HG03060 (cell line): ENCODE measurements around the gene GPHA2.
"Not testable (repeated sequence)": the region's sequence is repeated elsewhere in the genome, so short reads cannot be mapped to it uniquely, and the experiment has no call there.

Source experiments
- ATAC-seq: cut with Tn5 transposase; IDR thresholded peaks from one replicate; pipeline ENCODE4 v1.9.1; 2021; ENCODE audit warnings: low read depth, moderate number of reproducible peaks; ENCODE audit not compliant: unreplicated experiment

The GPHA2 gene, protein sequence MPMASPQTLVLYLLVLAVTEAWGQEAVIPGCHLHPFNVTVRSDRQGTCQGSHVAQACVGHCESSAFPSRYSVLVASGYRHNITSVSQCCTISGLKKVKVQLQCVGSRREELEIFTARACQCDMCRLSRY

DNA sequence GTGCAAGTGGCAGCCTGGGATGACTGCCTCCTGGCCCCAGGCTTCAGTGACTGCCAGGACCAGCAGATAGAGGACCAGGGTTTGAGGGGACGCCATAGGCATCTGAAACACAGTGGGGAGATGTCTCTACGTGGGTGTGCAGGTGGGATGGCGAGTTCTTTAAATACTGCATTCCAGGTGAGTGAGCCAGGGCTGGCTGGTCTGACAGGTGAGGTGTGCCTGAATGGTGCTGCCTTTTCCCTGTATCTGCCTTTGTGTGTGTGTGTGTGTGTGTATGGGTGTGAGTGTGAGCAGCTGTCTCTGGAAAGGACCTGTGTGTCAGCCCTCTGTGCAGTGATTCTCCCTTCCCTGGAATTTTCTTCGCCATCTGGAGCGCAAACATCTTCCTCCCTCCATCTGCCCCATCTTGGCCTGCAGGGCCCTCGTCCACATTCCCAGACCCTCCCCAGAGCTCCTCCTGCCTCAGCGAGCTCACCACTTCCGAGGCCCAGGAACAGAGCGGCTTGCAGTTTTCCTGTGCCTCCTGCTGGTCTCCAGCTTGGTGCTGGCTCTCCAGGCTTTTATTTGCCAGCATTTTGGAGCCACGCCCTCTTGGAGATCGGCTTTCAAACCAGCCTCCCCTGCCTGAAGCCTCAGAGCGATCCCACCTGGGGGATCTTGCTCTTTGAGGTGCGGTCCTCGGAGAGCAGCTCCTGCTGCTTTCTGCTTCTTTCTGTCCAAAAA lies at the start of gene GPHA2:
TSS of gene GPHA2 (minus strand) at position 535 of the 723 bp plus-strand sequence. CDS start at position 102, 433 bp downstream.
- ATAC-seq = no peak

DNA sequence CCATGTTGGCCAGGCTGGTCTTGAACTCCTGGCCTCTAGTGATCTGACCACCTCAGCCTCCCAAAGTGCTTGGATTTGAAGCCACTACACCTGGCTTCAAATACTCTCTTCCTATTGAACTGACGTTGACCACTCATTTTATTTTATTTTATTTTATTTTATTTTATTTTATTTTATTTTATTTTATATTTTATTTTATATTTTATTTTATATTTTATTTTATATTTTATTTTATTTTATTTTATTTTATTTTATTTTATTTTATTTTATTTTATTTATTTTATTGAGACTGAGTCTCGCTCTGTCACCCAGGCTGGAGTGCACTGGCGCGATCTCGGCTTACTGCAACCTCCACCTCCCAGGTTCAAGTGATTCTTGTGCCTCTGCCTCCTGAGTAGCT lies 47.6 kb upstream of the GPHA2 start:
- not testable (repeated sequence) for ATAC-seq

DNA sequence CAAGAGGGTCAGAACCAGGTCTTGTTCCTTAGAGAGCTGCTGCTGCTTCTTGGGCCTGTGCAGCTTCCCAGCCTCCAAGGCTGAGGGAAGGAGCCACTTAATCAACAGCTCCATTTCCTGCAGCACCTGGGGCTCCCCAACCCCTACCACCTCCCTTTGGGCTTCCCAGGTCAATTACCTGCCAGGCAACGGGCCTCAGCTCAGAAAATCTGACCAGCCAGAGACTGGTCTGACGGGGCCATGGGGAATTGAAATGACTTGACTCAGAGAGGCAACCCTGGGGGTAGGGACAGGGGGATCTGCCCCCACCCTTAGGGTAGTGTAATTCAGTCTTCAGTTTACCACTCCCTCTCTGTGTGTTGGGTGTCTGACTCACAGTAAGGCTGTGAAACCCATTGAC lies 41.0 kb upstream of the GPHA2 start:
- ATAC-seq = no peak

DNA sequence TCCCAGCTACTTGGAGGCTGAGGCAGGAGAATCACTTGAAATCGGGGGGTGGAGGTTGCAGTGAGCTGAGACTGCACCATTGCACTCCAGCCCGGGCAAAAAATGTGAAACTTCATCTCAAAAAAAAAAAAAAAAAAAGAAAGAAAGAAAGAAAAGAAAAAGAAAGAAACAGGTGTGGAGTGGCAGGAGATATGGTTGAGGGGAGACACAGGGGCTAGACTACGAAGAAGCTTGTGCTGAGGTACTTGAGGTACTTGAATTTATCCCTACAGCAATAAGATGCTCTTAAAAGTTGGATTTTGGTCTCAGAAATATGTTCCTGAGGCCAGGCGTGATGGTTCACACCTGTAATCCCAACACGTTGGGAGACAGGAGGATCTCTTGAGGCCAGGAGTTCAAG lies 38.4 kb upstream of the GPHA2 start:
- no peak for ATAC-seq

DNA sequence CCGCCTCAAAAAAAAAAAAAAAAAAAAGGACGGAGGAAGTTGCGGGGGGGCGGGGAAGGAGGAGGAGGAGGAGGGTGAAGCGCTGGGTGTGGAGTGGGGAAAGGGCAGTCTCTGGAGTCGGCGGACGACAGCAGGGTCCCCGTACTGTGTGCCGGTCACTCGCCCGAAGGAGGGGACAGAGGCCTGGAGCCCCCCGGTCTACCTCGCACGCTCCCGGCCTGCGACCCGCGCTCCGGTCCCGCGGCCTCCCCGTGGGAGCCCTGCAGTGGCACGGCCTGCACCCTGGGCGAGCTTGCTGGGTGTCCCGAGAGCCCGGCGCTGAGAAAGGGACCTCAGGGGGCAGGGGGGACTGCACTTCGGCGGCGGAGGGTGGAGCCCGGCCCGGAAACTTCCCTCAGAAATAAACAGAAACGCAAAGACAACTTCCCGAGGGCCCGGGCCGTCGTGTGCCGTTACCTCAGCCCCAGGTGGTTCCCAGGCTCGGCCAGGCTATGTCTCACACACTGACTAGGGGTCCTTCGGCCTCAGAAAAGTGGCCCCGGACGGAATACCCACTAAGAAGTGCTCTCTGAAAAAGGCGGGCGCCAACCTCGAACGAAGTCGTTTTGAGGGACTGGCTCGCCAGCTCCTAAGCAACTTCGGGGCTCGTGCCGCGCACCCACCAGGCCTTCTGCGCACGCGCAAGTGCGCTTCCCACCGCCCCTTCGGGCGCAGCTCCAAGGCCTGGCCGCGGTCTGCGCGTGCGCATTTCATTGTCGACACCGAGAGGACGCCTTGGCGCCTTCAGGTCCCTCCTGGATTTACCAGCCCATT lies 35.9 kb upstream of the GPHA2 start, which contains the start of gene MAJIN:
TSS of gene MAJIN (minus strand) at position 688 of the 813 bp plus-strand sequence. CDS start 12,703 bp downstream, outside the sequence.
- ATAC-seq = no peak

DNA sequence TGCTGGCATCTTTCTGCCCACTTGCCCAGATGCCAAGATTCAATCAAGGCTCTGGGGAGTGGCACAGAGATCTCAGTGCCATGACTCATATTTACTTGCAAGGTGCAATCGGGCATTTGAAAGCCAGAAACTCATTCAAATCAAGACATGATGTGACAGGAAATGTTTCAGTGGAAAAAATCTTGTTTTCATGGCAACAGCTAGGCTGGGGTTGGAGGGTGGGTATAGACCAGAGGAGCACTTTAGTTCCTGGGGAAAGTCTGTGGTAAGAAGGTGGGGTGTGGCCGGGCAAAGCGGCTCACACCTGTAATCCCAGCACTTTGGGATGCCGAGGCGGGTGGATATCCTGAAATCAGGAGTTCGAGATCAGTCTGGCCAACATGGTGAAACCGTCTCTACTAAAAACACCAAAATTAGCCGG lies 35.0 kb upstream of the GPHA2 start:
- no peak for ATAC-seq

DNA sequence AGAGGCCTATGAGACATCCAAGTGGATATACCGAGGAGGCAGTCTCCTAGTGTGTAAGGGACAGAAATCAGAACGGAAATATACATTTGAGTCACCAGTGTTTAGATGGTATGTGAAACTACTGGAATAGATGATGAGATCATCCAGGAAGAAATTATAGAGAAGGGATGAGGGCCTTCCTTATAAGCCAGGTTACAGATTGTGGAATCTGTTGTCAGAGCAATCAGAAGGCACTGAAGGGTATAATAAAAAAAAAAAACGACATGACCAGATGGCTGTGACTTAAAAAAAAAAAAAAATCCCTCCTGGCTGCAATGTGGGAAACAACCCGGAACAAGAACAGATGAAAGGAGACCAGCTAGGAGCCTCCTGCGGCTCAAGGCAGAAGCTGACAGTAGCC lies 33.5 kb upstream of the GPHA2 start:
- ATAC-seq = no peak

DNA sequence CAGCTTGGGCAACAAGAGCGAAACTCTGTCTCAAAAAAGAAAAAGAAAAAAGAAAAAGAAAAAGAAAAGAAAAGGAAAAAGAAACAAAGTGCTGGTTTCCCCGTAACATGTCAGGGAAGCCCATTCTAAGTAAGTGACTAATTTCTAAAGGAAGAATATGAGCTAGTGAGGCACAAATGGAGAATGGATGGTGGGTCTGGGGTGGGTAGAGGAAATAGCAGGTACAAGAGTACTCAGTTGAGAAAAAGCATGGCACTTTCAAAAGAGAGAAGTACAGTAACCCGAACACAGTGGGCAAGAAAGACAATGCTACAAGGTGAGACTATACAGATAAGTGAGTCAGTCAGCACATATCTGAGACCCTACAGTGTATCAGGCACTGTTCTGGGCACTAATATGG lies 31.7 kb upstream of the GPHA2 start:
- no peak for ATAC-seq

DNA sequence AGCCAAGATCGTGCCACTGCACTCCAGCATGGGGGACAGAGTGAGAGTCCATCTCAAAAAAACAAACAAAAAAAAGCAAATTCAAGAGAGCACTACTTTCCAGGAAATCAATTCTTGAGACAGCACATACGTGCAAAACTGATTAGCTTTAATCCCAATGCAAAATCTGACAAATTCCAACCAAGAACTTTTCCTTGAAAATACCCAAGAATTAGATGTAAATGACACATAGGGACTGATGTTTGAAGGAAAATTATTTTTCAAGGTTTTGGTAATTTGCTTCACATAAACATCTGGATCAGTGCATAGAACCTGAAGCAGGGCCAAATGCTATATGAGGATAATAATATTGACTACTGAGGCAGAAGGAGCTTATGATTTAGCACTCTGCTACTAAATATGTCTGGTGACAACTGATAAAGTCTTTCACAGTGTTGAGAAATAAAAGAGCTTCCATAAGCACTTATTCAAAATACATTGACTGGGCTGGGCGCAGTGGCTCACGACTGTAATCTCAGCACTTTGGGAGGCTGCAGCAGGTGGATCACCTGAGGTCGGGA lies 27.5 kb upstream of the GPHA2 start:
- ATAC-seq = no peak

DNA sequence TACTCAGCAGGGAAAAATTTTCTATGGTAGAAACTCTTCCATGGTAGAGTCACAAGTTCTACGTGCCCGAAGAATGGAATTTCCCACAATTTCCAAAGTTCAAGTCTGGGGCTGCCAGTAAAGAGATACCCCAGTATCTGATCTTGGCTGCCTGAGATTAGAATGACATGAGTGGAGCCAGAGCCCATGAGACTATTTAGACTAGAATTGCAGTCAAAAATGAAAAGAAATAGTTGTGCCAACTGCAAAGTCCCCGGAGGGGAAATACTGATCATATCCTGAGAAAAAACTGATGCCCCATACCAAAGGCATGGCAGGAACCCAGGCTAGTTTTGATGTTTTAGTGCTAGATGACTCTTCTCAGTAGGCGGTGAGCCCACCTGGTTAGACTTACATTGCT lies 25.0 kb upstream of the GPHA2 start:
- ATAC-seq = no peak

DNA sequence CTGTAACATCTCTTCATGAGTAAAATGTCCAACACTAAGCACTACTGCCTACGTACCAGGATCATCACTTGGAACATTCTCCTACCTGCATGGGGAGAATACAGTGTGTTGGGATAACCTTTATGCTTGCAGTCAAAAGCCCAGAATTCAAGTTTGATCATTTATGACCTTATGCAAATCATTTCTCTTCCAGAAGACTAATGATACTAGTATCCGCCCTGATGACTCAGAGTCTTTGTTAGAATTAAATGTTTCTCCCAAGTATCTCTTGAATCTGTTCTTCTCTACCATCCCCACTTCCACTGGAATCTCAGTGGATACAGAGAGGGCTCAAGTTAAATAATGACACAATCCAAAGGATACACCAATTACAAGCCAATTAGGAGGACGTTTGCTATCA lies 23.8 kb upstream of the GPHA2 start:
- ATAC-seq = no peak

DNA sequence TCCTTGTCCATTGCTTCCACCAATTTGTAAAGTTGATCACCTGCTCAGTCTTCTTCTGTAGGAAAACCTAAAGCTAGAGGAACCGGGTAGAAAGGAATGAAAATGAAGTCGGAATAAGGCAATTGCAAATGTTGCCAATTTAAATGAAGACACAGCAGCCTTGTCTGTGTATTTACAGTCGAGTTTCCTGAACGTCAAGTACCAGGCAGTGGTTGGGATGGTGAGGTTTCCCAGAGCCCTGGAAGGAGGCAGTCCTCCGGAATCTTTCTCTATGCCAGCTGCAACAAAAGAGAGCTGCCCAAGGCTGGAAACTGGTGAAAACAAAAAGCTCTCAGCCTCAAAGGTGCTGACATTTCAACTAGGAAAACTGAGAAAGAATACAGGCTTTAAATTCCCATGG lies 18.5 kb upstream of the GPHA2 start:
- ATAC-seq = no peak

DNA sequence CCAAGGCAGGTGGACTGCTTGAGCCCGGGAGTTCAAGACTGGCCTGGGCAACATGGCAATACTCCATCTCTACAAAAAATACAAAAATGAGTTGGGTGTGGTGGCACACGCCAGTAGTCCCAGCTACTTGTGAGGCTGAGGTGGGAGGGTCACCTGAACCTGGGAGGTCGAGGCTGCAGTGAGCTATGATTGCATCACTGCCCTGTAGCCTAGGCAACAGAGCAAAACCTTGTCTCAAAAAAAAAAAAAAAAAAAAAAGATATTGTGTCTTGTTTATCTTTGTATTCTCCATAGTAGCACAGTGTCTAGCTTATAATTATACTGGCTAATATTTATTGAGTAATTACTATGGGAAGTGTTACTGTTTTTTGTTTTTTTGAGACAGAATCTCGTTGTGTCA lies 15.8 kb upstream of the GPHA2 start:
- ATAC-seq = no peak

DNA sequence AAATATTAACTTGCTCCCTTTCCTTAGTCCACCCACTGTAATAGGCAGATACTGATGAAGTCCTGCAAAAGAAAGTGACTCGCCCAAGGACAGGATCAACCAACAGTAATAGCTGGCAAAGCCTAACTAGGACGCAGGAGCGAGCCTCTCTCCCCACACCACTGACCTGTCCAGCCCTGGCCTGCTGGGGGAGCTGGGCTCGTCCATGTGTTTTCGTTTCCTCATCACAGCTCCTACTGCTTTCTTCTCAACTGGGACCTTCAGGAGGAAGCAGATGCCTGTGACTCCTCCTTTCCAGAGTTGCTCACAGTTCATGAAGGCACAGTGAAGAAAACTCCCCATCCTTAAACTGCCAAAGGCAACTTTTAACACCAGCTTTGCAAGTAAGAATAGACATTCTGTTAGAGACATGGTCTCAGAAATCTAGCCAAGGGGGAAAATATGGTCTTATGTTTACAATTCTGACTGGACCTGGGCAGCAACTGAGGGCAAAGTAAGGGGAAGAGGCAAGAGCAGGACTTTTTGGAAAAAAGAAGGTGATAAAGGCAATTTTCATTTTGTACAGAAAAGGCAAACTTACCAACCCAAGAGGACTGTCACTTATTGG lies 11.6 kb upstream of the GPHA2 start:
- no peak for ATAC-seq

DNA sequence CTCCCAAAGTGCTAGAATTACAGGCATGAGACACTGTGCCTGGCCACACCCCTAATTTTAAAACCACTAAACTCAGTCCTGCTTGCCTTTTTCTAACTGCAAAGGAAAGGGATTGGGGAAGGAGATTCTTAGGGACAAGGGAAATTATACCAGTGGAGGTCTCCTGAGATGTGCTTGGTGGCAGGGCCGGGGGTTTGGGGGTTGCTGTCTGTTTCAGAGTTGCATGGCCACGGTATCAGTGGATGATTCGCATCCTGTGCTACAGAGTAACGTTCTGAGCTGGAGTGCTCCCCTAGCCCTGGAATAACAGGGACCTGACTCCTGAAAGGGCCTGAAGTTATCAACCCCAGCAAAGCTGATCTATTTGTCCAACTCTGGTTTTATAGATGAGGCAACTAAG lies 846 bp upstream of the GPHA2 start:
- no peak for ATAC-seq

DNA sequence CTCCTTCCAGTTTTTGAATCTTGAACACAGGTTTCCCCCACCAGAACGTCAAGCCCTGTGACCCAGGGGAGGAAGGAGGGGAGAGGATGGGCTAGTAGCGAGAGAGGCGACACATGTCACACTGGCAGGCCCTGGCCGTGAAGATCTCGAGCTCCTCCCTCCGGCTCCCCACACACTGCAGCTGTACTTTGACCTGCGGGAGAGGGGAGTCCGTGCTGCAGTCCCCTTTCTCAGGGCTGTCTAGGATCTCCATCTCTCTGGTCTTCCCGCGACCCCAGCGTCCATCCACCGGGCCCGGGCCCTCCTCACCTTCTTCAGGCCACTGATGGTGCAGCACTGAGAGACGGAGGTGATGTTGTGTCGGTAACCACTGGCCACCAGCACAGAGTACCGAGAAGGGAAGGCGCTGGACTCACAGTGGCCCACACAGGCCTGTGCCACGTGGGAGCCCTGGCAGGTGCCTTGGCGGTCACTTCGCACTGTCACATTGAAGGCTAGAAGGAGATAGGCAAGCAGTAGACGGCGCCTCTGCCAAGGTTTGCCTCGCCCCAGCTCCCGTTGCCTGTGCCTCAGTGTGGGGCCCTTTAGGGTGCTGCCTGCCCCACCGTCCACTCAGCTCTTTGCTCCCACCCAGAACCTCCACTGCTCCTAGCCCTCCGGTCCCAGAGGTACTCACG lies 873 bp downstream of the GPHA2 start:
- no peak for ATAC-seq

DNA sequence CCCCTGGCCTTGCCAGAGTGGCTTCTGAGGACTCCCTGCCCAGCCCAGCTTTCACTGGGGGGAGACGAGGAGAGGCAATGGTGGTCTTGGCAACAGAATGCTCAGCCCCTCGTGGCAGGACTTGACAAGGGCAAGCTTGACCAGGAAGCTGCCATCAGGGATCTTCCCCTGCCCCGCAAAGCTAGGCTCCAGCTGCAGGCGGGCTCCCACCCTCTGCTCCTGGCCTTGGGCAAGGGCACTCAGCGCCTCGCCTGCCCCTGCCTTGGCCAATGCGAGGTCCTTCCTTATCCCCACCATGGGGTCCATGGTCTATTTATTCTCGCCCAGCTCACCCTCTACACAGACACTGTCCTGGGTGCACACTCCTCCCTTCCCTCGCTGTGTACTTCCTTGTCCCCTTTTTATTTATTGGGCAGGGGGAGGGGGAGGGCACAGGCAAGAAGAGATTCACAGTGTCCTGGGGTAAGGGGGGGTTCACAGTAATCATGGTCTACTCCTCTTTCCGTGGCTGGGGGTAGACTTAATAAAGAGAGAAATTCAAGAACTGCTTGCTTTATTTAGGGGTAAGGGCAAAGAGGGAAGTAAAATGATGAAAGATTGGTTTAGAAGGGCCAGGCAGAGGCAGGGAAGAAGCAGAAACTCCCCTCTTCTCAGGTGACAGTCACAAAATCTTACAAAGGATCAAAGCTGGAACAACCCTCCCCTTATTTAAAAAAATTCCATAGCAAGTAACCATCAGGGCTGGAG lies 1.6 kb downstream of the GPHA2 start:
- ATAC-seq = no peak

DNA sequence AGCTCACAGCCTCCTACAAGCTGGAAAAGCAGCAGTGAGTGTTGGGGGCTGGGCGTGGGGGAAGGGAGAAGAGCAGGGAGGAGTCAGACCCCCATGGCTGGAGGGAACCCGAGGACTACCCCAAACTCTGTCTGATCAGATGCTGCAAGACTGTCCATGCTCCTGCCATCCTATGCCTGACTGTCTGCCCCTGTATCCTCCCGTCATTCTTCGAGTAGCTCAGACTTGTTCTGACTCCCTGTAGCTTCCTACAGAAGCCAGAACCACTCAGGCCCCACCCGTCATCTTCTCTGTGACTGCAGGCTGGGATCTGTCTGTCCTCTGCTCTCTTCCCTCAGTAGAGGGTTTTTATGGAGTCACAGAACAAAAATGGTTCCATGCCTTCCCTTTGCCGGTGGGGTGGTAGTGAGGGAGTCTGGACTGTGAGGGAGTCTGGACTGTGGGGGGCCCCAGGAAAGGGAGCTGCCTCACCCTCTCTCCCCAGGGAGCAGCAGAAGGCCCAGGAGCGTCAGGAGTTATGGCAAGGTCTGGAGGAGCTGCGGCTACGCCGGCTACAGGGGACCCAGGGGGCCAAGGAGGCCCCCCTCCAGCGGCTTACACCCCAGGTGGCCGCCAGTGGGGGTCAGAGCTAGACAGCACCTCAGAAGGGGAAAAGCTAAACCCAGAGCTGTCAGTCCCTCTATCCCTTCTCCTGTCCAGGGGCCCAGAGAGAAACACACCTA lies 2.3 kb downstream of the GPHA2 start:
- ATAC-seq = no peak

DNA sequence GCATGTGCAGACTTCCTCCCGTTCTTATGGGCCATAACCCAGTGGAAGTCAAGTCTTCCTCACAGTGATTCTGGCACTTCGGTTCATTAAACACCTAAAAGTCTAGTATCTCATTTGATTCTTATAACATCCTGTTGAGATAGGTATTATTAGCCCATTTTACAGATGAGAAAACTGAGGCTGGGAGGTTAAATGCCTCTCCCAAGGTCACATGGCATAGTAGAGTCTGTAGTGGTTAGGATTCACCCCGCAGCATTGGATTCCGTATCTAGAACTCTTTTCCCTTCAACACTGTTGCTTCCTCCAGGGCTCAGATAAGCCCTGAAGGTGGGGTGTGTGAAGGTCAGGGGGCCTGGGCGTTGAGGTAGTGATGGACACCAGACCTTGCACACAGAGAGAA lies 3.4 kb downstream of the GPHA2 start:
- no peak for ATAC-seq
